ENCODE results near the gene RPIA.

DNA sequence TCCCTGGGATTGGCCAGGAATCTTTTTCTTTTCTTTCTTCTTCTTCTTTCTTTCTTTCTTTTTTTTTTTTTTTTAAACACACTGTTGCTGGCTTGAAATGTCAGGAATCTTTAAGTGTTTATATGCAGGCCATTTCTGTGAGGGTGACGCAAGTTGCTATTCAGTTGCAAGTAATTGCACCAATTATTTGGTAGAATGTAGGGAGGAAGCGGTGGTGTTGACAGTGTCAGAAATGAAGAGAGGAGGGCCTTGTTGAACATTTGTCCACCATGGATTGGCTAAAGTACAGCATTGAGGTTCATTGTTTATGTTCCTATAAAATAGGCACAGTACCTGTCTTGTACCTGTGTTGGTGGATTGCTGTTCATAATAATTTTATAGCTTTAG is 6.5 kb downstream of the RPIA start:
- TF ChIP-seq, protein P1, sequence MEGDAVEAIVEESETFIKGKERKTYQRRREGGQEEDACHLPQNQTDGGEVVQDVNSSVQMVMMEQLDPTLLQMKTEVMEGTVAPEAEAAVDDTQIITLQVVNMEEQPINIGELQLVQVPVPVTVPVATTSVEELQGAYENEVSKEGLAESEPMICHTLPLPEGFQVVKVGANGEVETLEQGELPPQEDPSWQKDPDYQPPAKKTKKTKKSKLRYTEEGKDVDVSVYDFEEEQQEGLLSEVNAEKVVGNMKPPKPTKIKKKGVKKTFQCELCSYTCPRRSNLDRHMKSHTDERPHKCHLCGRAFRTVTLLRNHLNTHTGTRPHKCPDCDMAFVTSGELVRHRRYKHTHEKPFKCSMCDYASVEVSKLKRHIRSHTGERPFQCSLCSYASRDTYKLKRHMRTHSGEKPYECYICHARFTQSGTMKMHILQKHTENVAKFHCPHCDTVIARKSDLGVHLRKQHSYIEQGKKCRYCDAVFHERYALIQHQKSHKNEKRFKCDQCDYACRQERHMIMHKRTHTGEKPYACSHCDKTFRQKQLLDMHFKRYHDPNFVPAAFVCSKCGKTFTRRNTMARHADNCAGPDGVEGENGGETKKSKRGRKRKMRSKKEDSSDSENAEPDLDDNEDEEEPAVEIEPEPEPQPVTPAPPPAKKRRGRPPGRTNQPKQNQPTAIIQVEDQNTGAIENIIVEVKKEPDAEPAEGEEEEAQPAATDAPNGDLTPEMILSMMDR (IDR thresholded peaks at IDR 0.05; ENCODE audit: insufficient read depth, low read depth, low read length) = no peak
- TF ChIP-seq EZH2 (IDR thresholded peaks at IDR 0.05; ENCODE audit: insufficient read depth, low read length) = no peak
